Measurements from ENCODE around the gene SLC39A3. TPM values are rescaled to one million over a fixed set of nuclear protein-coding genes. Genes with fewer than 3 reads are reported as not detected.

Gene SLC39A3
- total RNA-seq, 4 donors from 2014 or later, result 29.8 to 42.5 (median 36.2) TPM

DNA sequence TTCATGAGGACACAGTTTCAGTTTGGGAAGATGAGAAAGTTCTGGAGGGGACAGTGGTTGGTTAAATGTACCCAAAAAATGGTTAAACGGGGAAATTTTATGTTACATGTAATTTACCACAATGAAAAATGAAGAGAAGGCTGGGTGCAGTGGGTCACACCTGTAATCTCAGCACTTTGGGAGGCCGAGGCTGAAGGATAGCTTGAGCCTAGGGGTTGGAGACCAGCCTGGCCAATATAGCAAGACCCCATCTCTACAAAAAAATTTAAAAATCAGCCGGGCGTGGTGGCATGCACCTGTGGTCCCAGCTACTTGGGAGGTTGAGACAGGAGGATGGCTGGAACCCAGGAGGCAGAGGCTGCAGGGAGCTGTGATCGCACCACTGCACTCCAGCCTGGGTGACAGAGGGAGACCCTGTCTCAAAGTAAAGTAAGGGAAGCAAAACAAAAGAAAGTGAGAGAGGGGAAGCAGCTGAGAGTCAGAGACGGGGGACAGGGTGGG lies 54.6 kb downstream of the SLC39A3 start:
- Histone ChIP-seq H3K4me3 (peak overlapping the region in 2 of 4 donors; percentile 13 to 19), H3K9me3 (no peaks in the 10 kb centered on the region), H3K4me1 (no peaks in the 10 kb centered on the region), H3K36me3 (peaks cover 0 to 4% (median 0%) of the 10 kb centered on the region in 3 donors), H3K27me3 (no peaks in the 10 kb centered on the region), H3K27ac (peak overlapping the region in 3 of 4 donors; percentile 48 to 83 (median 73))
- WGBS, 2 donors, result 80 to 86% methylated on average over 6 of the region's 6 CpGs
- TF ChIP-seq POLR2A (IDR thresholded peaks at IDR 0.05), result no peak
- DNase-seq (ENCODE audit: low spot score in 2 of 2), result no peak

DNA sequence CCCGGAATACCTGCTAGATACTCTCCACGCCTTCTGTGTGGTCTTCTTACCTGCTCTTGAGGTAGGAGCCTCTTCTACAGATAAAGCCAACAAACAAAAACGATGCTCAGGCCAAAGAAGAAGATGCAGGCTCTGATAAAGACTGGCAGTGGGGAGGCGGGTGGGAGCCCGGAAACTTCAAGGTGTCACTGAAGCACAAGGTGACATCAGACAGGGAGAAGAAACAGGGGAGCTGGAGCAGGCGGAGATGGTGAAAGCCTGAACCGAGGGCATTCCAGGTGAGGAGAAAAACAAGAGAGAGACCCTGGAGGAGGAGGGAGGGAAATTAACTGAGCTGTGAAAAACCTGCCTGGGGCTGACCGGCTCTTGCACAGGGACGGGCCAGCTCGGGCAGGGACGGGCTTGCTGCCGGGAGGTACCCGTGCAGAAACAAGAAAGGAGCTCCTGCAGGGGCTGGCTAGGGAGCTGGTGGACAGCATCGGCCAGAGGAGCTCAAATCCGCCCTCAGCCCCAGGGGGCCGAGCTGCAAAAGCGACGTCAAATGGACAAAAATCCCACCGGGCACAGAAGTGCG lies 56.3 kb downstream of the SLC39A3 start:
- Histone ChIP-seq H3K27ac (no peak overlapping the region), H3K27me3 (no peaks in the 10 kb centered on the region), H3K4me1 (no peaks in the 10 kb centered on the region), H3K36me3 (peaks cover 0 to 4% (median 0%) of the 10 kb centered on the region in 3 donors), H3K4me3 (no peak overlapping the region), H3K9me3 (no peaks in the 10 kb centered on the region)
- TF ChIP-seq EP300 (IDR thresholded peaks at IDR 0.05) (no peak), POLR2A (IDR thresholded peaks at IDR 0.05) (no peak)
- TF ChIP-seq, protein P1, sequence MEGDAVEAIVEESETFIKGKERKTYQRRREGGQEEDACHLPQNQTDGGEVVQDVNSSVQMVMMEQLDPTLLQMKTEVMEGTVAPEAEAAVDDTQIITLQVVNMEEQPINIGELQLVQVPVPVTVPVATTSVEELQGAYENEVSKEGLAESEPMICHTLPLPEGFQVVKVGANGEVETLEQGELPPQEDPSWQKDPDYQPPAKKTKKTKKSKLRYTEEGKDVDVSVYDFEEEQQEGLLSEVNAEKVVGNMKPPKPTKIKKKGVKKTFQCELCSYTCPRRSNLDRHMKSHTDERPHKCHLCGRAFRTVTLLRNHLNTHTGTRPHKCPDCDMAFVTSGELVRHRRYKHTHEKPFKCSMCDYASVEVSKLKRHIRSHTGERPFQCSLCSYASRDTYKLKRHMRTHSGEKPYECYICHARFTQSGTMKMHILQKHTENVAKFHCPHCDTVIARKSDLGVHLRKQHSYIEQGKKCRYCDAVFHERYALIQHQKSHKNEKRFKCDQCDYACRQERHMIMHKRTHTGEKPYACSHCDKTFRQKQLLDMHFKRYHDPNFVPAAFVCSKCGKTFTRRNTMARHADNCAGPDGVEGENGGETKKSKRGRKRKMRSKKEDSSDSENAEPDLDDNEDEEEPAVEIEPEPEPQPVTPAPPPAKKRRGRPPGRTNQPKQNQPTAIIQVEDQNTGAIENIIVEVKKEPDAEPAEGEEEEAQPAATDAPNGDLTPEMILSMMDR (IDR thresholded peaks at IDR 0.05), result no peak
- no peak for DNase-seq (ENCODE audit: low spot score in 2 of 2)
- 80 to 86% methylated on average over 20 of the region's 20 CpGs for WGBS, 2 donors

Other genes with a start within 250 kb of the SLC39A3 start
- gene GNG7, start 37.3 kb downstream of the SLC39A3 start, total RNA-seq, result 1 to 10 TPM; 2.6 to 5.3 (median 3.5) TPM
- gene DIRAS1, start 18.6 kb downstream of the SLC39A3 start, total RNA-seq, result under 1 TPM in 3 of 4 donors, not detected in 1; 0.59 to 0.90 (median 0.87) TPM
- 10 to 100 TPM; 40.2 to 47.6 (median 44.9) TPM for gene SGTA, start 43.3 kb upstream of the SLC39A3 start, total RNA-seq
- 10 to 100 TPM; 35.8 to 91.8 (median 42.9) TPM for gene THOP1, start 45.5 kb upstream of the SLC39A3 start, total RNA-seq
- 1 to 10 TPM; 4.4 to 9.0 (median 6.7) TPM for gene ZNF554, start 79.9 kb upstream of the SLC39A3 start, total RNA-seq
- 10 to 100 TPM in 1 of 4 donors, 1 to 10 TPM in 3; 5.7 to 11.4 (median 6.6) TPM for gene ZNF555, start 101.5 kb upstream of the SLC39A3 start, total RNA-seq
- gene ZNF556, start 127.3 kb upstream of the SLC39A3 start, total RNA-seq, result 1 to 10 TPM in 1 of 4 donors, under 1 TPM in 3; under 0.01 to 1.3 (median 0.59) TPM
- gene ZNF57, start 160.9 kb upstream of the SLC39A3 start, total RNA-seq, result 1 to 10 TPM; 2.7 to 4.2 (median 3.2) TPM
- 1 to 10 TPM; 2.2 to 4.5 (median 3.3) TPM for gene ZNF77, start 205.0 kb upstream of the SLC39A3 start, total RNA-seq
- 10 to 100 TPM in 1 of 4 donors, 1 to 10 TPM in 1, under 1 TPM in 2; 0.44 to 13.5 (median 2.7) TPM for gene TLE6, start 237.5 kb upstream of the SLC39A3 start, total RNA-seq